ENCODE data around the gene XPR1.

DNA sequence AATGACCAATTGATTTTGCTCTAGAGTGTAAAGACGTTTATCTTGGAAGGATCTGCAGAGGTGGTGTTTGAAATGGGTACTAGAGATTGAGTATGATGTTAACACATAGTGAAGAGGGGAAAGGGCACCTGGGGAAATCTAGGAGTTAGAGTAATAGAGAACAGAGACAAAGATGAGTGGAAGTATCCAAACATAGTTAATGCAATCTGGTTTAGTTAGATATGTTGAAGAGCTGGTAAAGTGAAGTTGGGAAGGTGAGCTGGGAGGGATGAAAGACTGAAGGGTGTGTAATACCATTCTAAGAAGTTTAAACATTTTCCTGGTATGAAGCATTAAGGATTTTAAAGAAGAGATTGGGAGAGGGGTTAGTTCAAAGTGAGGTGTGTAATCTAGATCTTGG lies 11.0 kb downstream of the XPR1 start:
- TF ChIP-seq, protein P1, sequence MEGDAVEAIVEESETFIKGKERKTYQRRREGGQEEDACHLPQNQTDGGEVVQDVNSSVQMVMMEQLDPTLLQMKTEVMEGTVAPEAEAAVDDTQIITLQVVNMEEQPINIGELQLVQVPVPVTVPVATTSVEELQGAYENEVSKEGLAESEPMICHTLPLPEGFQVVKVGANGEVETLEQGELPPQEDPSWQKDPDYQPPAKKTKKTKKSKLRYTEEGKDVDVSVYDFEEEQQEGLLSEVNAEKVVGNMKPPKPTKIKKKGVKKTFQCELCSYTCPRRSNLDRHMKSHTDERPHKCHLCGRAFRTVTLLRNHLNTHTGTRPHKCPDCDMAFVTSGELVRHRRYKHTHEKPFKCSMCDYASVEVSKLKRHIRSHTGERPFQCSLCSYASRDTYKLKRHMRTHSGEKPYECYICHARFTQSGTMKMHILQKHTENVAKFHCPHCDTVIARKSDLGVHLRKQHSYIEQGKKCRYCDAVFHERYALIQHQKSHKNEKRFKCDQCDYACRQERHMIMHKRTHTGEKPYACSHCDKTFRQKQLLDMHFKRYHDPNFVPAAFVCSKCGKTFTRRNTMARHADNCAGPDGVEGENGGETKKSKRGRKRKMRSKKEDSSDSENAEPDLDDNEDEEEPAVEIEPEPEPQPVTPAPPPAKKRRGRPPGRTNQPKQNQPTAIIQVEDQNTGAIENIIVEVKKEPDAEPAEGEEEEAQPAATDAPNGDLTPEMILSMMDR (IDR thresholded peaks at IDR 0.05), result no peak
- TF ChIP-seq POLR2A (IDR thresholded peaks at IDR 0.05), result no peak
